GM21529 (cell line): ENCODE data around the gene CHST11.

Experiments used
- ATAC-seq: cut with Tn5 transposase; IDR thresholded peaks from one replicate; pipeline ENCODE4 v1.9.1; 2021; ENCODE audit not compliant: unreplicated experiment

The CHST11 gene

GRCh38 chr12:104501660-104502059, 44.9 kb downstream of the CHST11 start:
- ATAC-seq: no peak

- ATAC-seq: no peak
Observed at GRCh38 chr12:104502217-104502616, 45.5 kb downstream of the CHST11 start.

- ATAC-seq: no peak
Observed at GRCh38 chr12:104502638-104503037, 45.9 kb downstream of the CHST11 start.

GRCh38 chr12:104503191-104503590, 46.4 kb downstream of the CHST11 start:
- no peak for ATAC-seq

- ATAC-seq: no peak
Observed at GRCh38 chr12:104504146-104504545, 47.4 kb downstream of the CHST11 start.

GRCh38 chr12:104505095-104505818, 48.5 kb downstream of the CHST11 start:
- peak; percentile 94 for ATAC-seq

GRCh38 chr12:104506676-104507401, 50.1 kb downstream of the CHST11 start:
- ATAC-seq: no peak

GRCh38 chr12:104507672-104508071, 50.9 kb downstream of the CHST11 start:
- no peak for ATAC-seq

GRCh38 chr12:104508752-104509446, 52.2 kb downstream of the CHST11 start:
- ATAC-seq: no peak

- no peak for ATAC-seq
Observed at GRCh38 chr12:104510145-104510872, 53.6 kb downstream of the CHST11 start.

- no peak for ATAC-seq
Observed at GRCh38 chr12:104510873-104511440, 54.2 kb downstream of the CHST11 start.

- no peak for ATAC-seq
Observed at GRCh38 chr12:104513681-104514080, 56.9 kb downstream of the CHST11 start.

- no peak for ATAC-seq
Observed at GRCh38 chr12:104514092-104514810, 57.5 kb downstream of the CHST11 start.

- ATAC-seq: no peak
Observed at GRCh38 chr12:104515899-104516298, 59.2 kb downstream of the CHST11 start.

- ATAC-seq: no peak
Observed at GRCh38 chr12:104516821-104517220, 60.1 kb downstream of the CHST11 start.

GRCh38 chr12:104517880-104518279, 61.1 kb downstream of the CHST11 start:
- no peak for ATAC-seq

- no peak for ATAC-seq
Observed at GRCh38 chr12:104519190-104520019, 62.7 kb downstream of the CHST11 start.

- ATAC-seq: peak; percentile 77
Observed at GRCh38 chr12:104520242-104520900, 63.6 kb downstream of the CHST11 start.

GRCh38 chr12:104521731-104522130, 65.0 kb downstream of the CHST11 start:
- no peak for ATAC-seq
